Liver (tissue), 9 donors: ENCODE measurements around the gene KAT6B. TPM values are rescaled to one million over a fixed set of nuclear protein-coding genes. Genes with fewer than 3 reads are reported as not detected.

Source experiments
- DNase-seq: peaks from one replicate; pipeline ENCODE4 v3.0.0-alpha.2; 2017; ENCODE audit warnings: low spot score
- H3K27ac ChIP-seq, 2 donors: one replicate each; pipeline ENCODE4 v1.7.0; 2013; ENCODE audit warnings: inconsistent platforms in 2 of 2, low read length in 2 of 2, control low read depth in 1 of 2, low read depth in 1 of 2, mild to moderate bottlenecking in 1 of 2
- H3K27me3 ChIP-seq, 4 donors: one replicate each; pipeline versions ENCODE4 v1.6.1 to v1.7.0; 2013; ENCODE audit warnings: low read length in 3 of 4, inconsistent platforms in 1 of 4, mild to moderate bottlenecking in 1 of 4, moderate library complexity in 1 of 4; ENCODE audit not compliant: control insufficient read depth in 4 of 4, insufficient read depth in 4 of 4
- H3K36me3 ChIP-seq, 4 donors: one replicate each; pipeline versions ENCODE4 v1.6.1 to v1.7.0; 2013; ENCODE audit warnings: low read length in 3 of 4, mild to moderate bottlenecking in 3 of 4, low read depth in 1 of 4, moderate library complexity in 1 of 4; ENCODE audit not compliant: control insufficient read depth in 4 of 4, insufficient read depth in 3 of 4
- H3K4me1 ChIP-seq, 4 donors: one replicate each; pipeline versions ENCODE4 v1.6.1 to v1.7.0; 2013; ENCODE audit warnings: low read length in 3 of 4, mild to moderate bottlenecking in 3 of 4, moderate library complexity in 1 of 4; ENCODE audit not compliant: control insufficient read depth in 4 of 4, insufficient read depth in 4 of 4
- H3K4me3 ChIP-seq, 3 donors: one replicate each; pipeline versions ENCODE4 v1.6.1 to v1.7.0; 2013; ENCODE audit warnings: low read length in 3 of 3, control low read depth in 1 of 3, low read depth in 1 of 3, mild to moderate bottlenecking in 1 of 3
- H3K9ac ChIP-seq, 2 donors: one replicate each; pipeline ENCODE4 v1.7.0; 2013; ENCODE audit warnings: low read length in 2 of 2, mild to moderate bottlenecking in 2 of 2, moderate library complexity in 2 of 2, control low read depth in 1 of 2, low read depth in 1 of 2
- H3K9me3 ChIP-seq, 4 donors: one replicate each; pipeline versions ENCODE4 v1.6.1 to v1.7.0; 2013; ENCODE audit warnings: low read length in 3 of 4; ENCODE audit not compliant: control insufficient read depth in 4 of 4
- ATF3 ChIP-seq: IDR thresholded peaks from 2 replicates; pipeline ENCODE4 v1.6.1; 2016; ENCODE audit warnings: antibody characterized with exemption
- CTCF ChIP-seq: fragments of 150-350 bp; IDR thresholded peaks from 2 replicates; pipeline ENCODE4 v1.5.1; 2017; ENCODE audit warnings: improper control_type of control experiment, low read depth, low read length; ENCODE audit not compliant: missing input control
- EGR1 ChIP-seq, 2 donors: IDR thresholded peaks; 2 replicates each; pipeline ENCODE4 v1.6.1; 2016 to 2018; ENCODE audit warnings: antibody characterized with exemption in 2 of 2, low read depth in 2 of 2
- FOXA1 ChIP-seq: IDR thresholded peaks from 2 replicates; pipeline ENCODE4 v1.6.1; 2016; ENCODE audit warnings: antibody characterized with exemption
- FOXA2 ChIP-seq: IDR thresholded peaks from 2 replicates; pipeline ENCODE4 v1.6.1; 2016; ENCODE audit warnings: antibody characterized with exemption
- GABPA ChIP-seq, 2 donors: IDR thresholded peaks in 1 of 2; conservative IDR thresholded peaks in 1 of 2; 2 replicates each; pipeline ENCODE4 v1.6.1; 2016; ENCODE audit warnings: antibody characterized with exemption in 2 of 2, mild to moderate bottlenecking in 1 of 2, moderate library complexity in 1 of 2
- HNF4A ChIP-seq, 2 donors: conservative IDR thresholded peaks; 2 replicates each; pipeline ENCODE4 v1.6.1; 2016; ENCODE audit warnings: antibody characterized with exemption in 2 of 2, mild to moderate bottlenecking in 2 of 2
- HNF4G ChIP-seq: IDR thresholded peaks from 2 replicates; pipeline ENCODE4 v1.6.1; 2016; ENCODE audit warnings: antibody characterized with exemption
- JUND ChIP-seq, 2 donors: IDR thresholded peaks; 2 replicates each; pipeline ENCODE4 v1.6.1; 2016; ENCODE audit warnings: antibody characterized with exemption in 2 of 2
- MAX ChIP-seq: IDR thresholded peaks from 2 replicates; pipeline ENCODE4 v1.6.1; 2016; ENCODE audit warnings: antibody characterized with exemption
- NR2F2 ChIP-seq: IDR thresholded peaks from 2 replicates; pipeline ENCODE4 v1.6.1; 2016; ENCODE audit warnings: antibody characterized with exemption
- RAD21 ChIP-seq, 2 donors: IDR thresholded peaks; 2 replicates each; pipeline ENCODE4 v1.6.1; 2016; ENCODE audit warnings: antibody characterized with exemption in 2 of 2, mild to moderate bottlenecking in 2 of 2
- REST ChIP-seq: IDR thresholded peaks from 2 replicates; pipeline ENCODE4 v1.6.1; 2016; ENCODE audit warnings: antibody characterized with exemption, mild to moderate bottlenecking
- RXRA ChIP-seq, 2 donors: IDR thresholded peaks; 2 replicates each; pipeline ENCODE4 v1.6.1; 2017 to 2018; ENCODE audit warnings: antibody characterized with exemption in 2 of 2, mild to moderate bottlenecking in 1 of 2
- SP1 ChIP-seq: IDR thresholded peaks from 2 replicates; pipeline ENCODE4 v1.6.1; 2018; ENCODE audit warnings: antibody characterized with exemption, mild to moderate bottlenecking
- TAF1 ChIP-seq: conservative IDR thresholded peaks from 2 replicates; pipeline ENCODE4 v1.6.1; 2016; ENCODE audit warnings: antibody characterized with exemption, mild to moderate bottlenecking
- YY1 ChIP-seq: IDR thresholded peaks from 2 replicates; pipeline ENCODE4 v1.6.1; 2016; ENCODE audit warnings: antibody characterized with exemption, mild to moderate bottlenecking
- WGBS: extraction: QIAGEN DNeasy Blood & Tissue Kit; methylation state at CpG from one replicate; pipeline ENCODE4 v1.1.7; 2013; 5-methylcytosine and 5-hydroxymethylcytosine counted together
- polyA plus RNA-seq, 2 donors: library from polyadenylated mRNA; stranded (reverse) in 1 of 2; unstranded in 1 of 2; fragments of 200-250 nt in 1 of 2; fragments of >200 nt in 1 of 2; fragmentation: Nextera tagmentation in 1 of 2; extraction: Ambion mirVana in 1 of 2; gene quantifications; one replicate each; pipeline versions ENCODE4 v1.2.1 to v1.2.3, GENCODE V29; 2013 to 2015
- total RNA-seq, 2 donors: library from RNA; depleted of rRNA; stranded (reverse); fragments of >200 nt; gene quantifications; one replicate each; pipeline ENCODE4 v1.2.3, GENCODE V29; 2014
- donor health status: healthy.
- donor health status: healthy.
- donor health status: healthy.
- donor health status: healthy.
- donor health status: healthy.

The KAT6B gene
- total and polyA plus RNA-seq, 4 donors = 2.0 to 21.2 (median 8.8) TPM

GRCh38 chr10:74988054-74988775 is 161.8 kb downstream of the KAT6B start (continued):
- TF ChIP-seq REST (no peak), TAF1 (no peak), JUND (IDR thresholded peaks at IDR 0.05) (no peak), MAX (no peak), HNF4G (no peak), NR2F2 (no peak), EGR1 (IDR thresholded peaks at IDR 0.05; ENCODE audit: low read depth in 2 of 2) (no peak), FOXA1 (no peak), ATF3 (no peak), RXRA (IDR thresholded peaks at IDR 0.05) (no peak)

- Histone ChIP-seq H3K27me3 (no peaks in the 10 kb centered on the region), H3K4me3 (no peak overlapping the region), H3K36me3 (peaks cover 0 to 9% (median 4%) of the 10 kb centered on the region in 4 donors), H3K9ac (no peak overlapping the region), H3K27ac (no peak overlapping the region), H3K9me3 (no peaks in the 10 kb centered on the region), H3K4me1 (peaks cover 0 to 19% (median 10%) of the 10 kb centered on the region in 4 donors)
- no peak for TF ChIP-seq RXRA (IDR thresholded peaks at IDR 0.05)
- TF ChIP-seq HNF4A (conservative IDR thresholded peaks at IDR 0.05) = no peak
- TF ChIP-seq YY1 = peak; percentile 19
- WGBS = 57% methylated on average over 5 of the region's 5 CpGs
- no peak for DNase-seq
Observed at GRCh38 chr10:74988832-74989561, 162.6 kb downstream of the KAT6B start.

GRCh38 chr10:74991435-74991834 is 165.0 kb downstream of the KAT6B start:
- Histone ChIP-seq H3K9ac (no peak overlapping the region), H3K4me1 (peaks cover 2 to 19% (median 10%) of the 10 kb centered on the region in 4 donors), H3K36me3 (peaks cover 0 to 6% (median 2%) of the 10 kb centered on the region in 4 donors), H3K27me3 (no peaks in the 10 kb centered on the region), H3K27ac (no peak overlapping the region), H3K9me3 (no peaks in the 10 kb centered on the region), H3K4me3 (no peak overlapping the region)
- TF ChIP-seq HNF4A (conservative IDR thresholded peaks at IDR 0.05) (no peak), NR2F2 (no peak), EGR1 (IDR thresholded peaks at IDR 0.05; ENCODE audit: low read depth in 2 of 2) (no peak), GABPA (IDR thresholded peaks at IDR 0.05 in 1 of 2, conservative IDR thresholded peaks at IDR 0.05 in 1 of 2) (no peak), RAD21 (IDR thresholded peaks at IDR 0.05) (peak; percentile 41 to 46), JUND (IDR thresholded peaks at IDR 0.05) (no peak), CTCF (peak; percentile 28), SP1 (no peak), ATF3 (no peak), HNF4G (no peak), FOXA2 (no peak)
- DNase-seq = no peak
